ENCODE results near the gene SHB.

SHB gene

GRCh38 chr9:37961351-37961750, 107.7 kb downstream of the SHB start:
- Histone ChIP-seq H3K9ac (ENCODE audit: low read length) (no peak overlapping the region), H3K27me3 (ENCODE audit: control insufficient read depth, insufficient read depth, low read length) (no peaks in the 10 kb centered on the region), H3K4me1 (ENCODE audit: control insufficient read depth, insufficient read depth, low read length) (peaks cover 2% of the 10 kb centered on the region; the same call in 1 of the 2 replicates), H3K36me3 (ENCODE audit: control insufficient read depth, insufficient read depth, low read length) (no peaks in the 10 kb centered on the region), H3K27ac (ENCODE audit: low read depth, low read length) (no peak overlapping the region), H3K9me3 (ENCODE audit: control insufficient read depth, insufficient read depth, low read depth, low read length) (no peaks in the 10 kb centered on the region), H3K4me3 (ENCODE audit: low read depth, low read length) (no peak overlapping the region)

- no peak overlapping the region for H3K4me3 ChIP-seq (ENCODE audit: low read depth, low read length)
- 0 out of 2 replicates have a peak, but pooled peaks cover 4% of the 10 kb centered on the region for H3K36me3 ChIP-seq (ENCODE audit: control insufficient read depth, insufficient read depth, low read length)
- no peaks in the 10 kb centered on the region for H3K27me3 ChIP-seq (ENCODE audit: control insufficient read depth, insufficient read depth, low read length)
- no peak overlapping the region for H3K9ac ChIP-seq (ENCODE audit: low read length)
- H3K27ac ChIP-seq (ENCODE audit: low read depth, low read length) = no peak overlapping the region
- peaks cover 2% of the 10 kb centered on the region; the same call in 1 of the 2 replicates for H3K4me1 ChIP-seq (ENCODE audit: control insufficient read depth, insufficient read depth, low read length)
- no peaks in the 10 kb centered on the region for H3K9me3 ChIP-seq (ENCODE audit: control insufficient read depth, insufficient read depth, low read depth, low read length)
Measured at GRCh38 chr9:37960631-37961030, 108.4 kb downstream of the SHB start.

GRCh38 chr9:37959976-37960375, 109.1 kb downstream of the SHB start:
- H3K9ac ChIP-seq (ENCODE audit: low read length) = no peak overlapping the region
- peaks cover 10% of the 10 kb centered on the region for H3K36me3 ChIP-seq (ENCODE audit: control insufficient read depth, insufficient read depth, low read length)
- H3K4me1 ChIP-seq (ENCODE audit: control insufficient read depth, insufficient read depth, low read length) = peaks cover 2% of the 10 kb centered on the region; the same call in 1 of the 2 replicates
- H3K9me3 ChIP-seq (ENCODE audit: control insufficient read depth, insufficient read depth, low read depth, low read length) = no peaks in the 10 kb centered on the region
- H3K4me3 ChIP-seq (ENCODE audit: low read depth, low read length) = no peak overlapping the region
- H3K27me3 ChIP-seq (ENCODE audit: control insufficient read depth, insufficient read depth, low read length) = no peaks in the 10 kb centered on the region
- H3K27ac ChIP-seq (ENCODE audit: low read depth, low read length) = no peak overlapping the region

- no peak overlapping the region for H3K27ac ChIP-seq (ENCODE audit: low read depth, low read length)
- H3K4me3 ChIP-seq (ENCODE audit: low read depth, low read length) = no peak overlapping the region
- H3K9ac ChIP-seq (ENCODE audit: low read length) = no peak overlapping the region
- no peaks in the 10 kb centered on the region for H3K27me3 ChIP-seq (ENCODE audit: control insufficient read depth, insufficient read depth, low read length)
- H3K36me3 ChIP-seq (ENCODE audit: control insufficient read depth, insufficient read depth, low read length) = peaks cover 26% of the 10 kb centered on the region
- peaks cover 7% of the 10 kb centered on the region; the same call in 1 of the 2 replicates for H3K4me1 ChIP-seq (ENCODE audit: control insufficient read depth, insufficient read depth, low read length)
- no peaks in the 10 kb centered on the region for H3K9me3 ChIP-seq (ENCODE audit: control insufficient read depth, insufficient read depth, low read depth, low read length)
Measured at GRCh38 chr9:37958154-37958553, 110.9 kb downstream of the SHB start.

- Histone ChIP-seq H3K9ac (ENCODE audit: low read length) (no peak overlapping the region), H3K27ac (ENCODE audit: low read depth, low read length) (no peak overlapping the region), H3K9me3 (ENCODE audit: control insufficient read depth, insufficient read depth, low read depth, low read length) (no peaks in the 10 kb centered on the region), H3K27me3 (ENCODE audit: control insufficient read depth, insufficient read depth, low read length) (no peaks in the 10 kb centered on the region), H3K4me3 (ENCODE audit: low read depth, low read length) (no peak overlapping the region), H3K4me1 (ENCODE audit: control insufficient read depth, insufficient read depth, low read length) (peaks cover 7% of the 10 kb centered on the region; the same call in 1 of the 2 replicates), H3K36me3 (ENCODE audit: control insufficient read depth, insufficient read depth, low read length) (peaks cover 28% of the 10 kb centered on the region)
Measured at GRCh38 chr9:37957664-37957953, 111.4 kb downstream of the SHB start.

- H3K4me1 ChIP-seq (ENCODE audit: control insufficient read depth, insufficient read depth, low read length) = peaks cover 7% of the 10 kb centered on the region; the same call in 1 of the 2 replicates
- no peak overlapping the region for H3K27ac ChIP-seq (ENCODE audit: low read depth, low read length)
- H3K9me3 ChIP-seq (ENCODE audit: control insufficient read depth, insufficient read depth, low read depth, low read length) = no peaks in the 10 kb centered on the region
- no peak overlapping the region for H3K4me3 ChIP-seq (ENCODE audit: low read depth, low read length)
- H3K36me3 ChIP-seq (ENCODE audit: control insufficient read depth, insufficient read depth, low read length) = peaks cover 33% of the 10 kb centered on the region
- no peaks in the 10 kb centered on the region for H3K27me3 ChIP-seq (ENCODE audit: control insufficient read depth, insufficient read depth, low read length)
- no peak overlapping the region for H3K9ac ChIP-seq (ENCODE audit: low read length)
Measured at GRCh38 chr9:37956904-37957663, 111.9 kb downstream of the SHB start.

- peaks cover 39% of the 10 kb centered on the region for H3K36me3 ChIP-seq (ENCODE audit: control insufficient read depth, insufficient read depth, low read length)
- no peak overlapping the region for H3K27ac ChIP-seq (ENCODE audit: low read depth, low read length)
Measured at GRCh38 chr9:37956423-37956820, 112.6 kb downstream of the SHB start.

GRCh38 chr9:37955781-37956422, 113.1 kb downstream of the SHB start:
- Histone ChIP-seq H3K9me3 (ENCODE audit: control insufficient read depth, insufficient read depth, low read depth, low read length) (no peaks in the 10 kb centered on the region), H3K27ac (ENCODE audit: low read depth, low read length) (no peak overlapping the region), H3K4me3 (ENCODE audit: low read depth, low read length) (no peak overlapping the region), H3K4me1 (ENCODE audit: control insufficient read depth, insufficient read depth, low read length) (peaks cover 5% of the 10 kb centered on the region; the same call in 1 of the 2 replicates), H3K27me3 (ENCODE audit: control insufficient read depth, insufficient read depth, low read length) (no peaks in the 10 kb centered on the region), H3K36me3 (ENCODE audit: control insufficient read depth, insufficient read depth, low read length) (peaks cover 45% of the 10 kb centered on the region), H3K9ac (ENCODE audit: low read length) (no peak overlapping the region)

More at GRCh38 chr9:37956423-37956820, 112.6 kb downstream of the SHB start:
- peaks cover 7% of the 10 kb centered on the region; the same call in 1 of the 2 replicates for H3K4me1 ChIP-seq (ENCODE audit: control insufficient read depth, insufficient read depth, low read length)
- no peaks in the 10 kb centered on the region for H3K27me3 ChIP-seq (ENCODE audit: control insufficient read depth, insufficient read depth, low read length)
- H3K4me3 ChIP-seq (ENCODE audit: low read depth, low read length) = no peak overlapping the region
- H3K9ac ChIP-seq (ENCODE audit: low read length) = no peak overlapping the region
- H3K9me3 ChIP-seq (ENCODE audit: control insufficient read depth, insufficient read depth, low read depth, low read length) = no peaks in the 10 kb centered on the region

GRCh38 chr9:37954581-37954981, 114.4 kb downstream of the SHB start:
- Histone ChIP-seq H3K9ac (ENCODE audit: low read length) (no peak overlapping the region), H3K27ac (ENCODE audit: low read depth, low read length) (no peak overlapping the region), H3K36me3 (ENCODE audit: control insufficient read depth, insufficient read depth, low read length) (peaks cover 49% of the 10 kb centered on the region), H3K4me1 (ENCODE audit: control insufficient read depth, insufficient read depth, low read length) (peaks cover 5% of the 10 kb centered on the region; the same call in 1 of the 2 replicates), H3K4me3 (ENCODE audit: low read depth, low read length) (no peak overlapping the region), H3K27me3 (ENCODE audit: control insufficient read depth, insufficient read depth, low read length) (no peaks in the 10 kb centered on the region), H3K9me3 (ENCODE audit: control insufficient read depth, insufficient read depth, low read depth, low read length) (no peaks in the 10 kb centered on the region)

- no peak overlapping the region for H3K4me3 ChIP-seq (ENCODE audit: low read depth, low read length)
- H3K27ac ChIP-seq (ENCODE audit: low read depth, low read length) = no peak overlapping the region; the same call in 1 of the 2 replicates
- H3K36me3 ChIP-seq (ENCODE audit: control insufficient read depth, insufficient read depth, low read length) = peaks cover 51% of the 10 kb centered on the region
- H3K4me1 ChIP-seq (ENCODE audit: control insufficient read depth, insufficient read depth, low read length) = peaks cover 5% of the 10 kb centered on the region; the same call in 1 of the 2 replicates
- no peaks in the 10 kb centered on the region for H3K27me3 ChIP-seq (ENCODE audit: control insufficient read depth, insufficient read depth, low read length)
- no peaks in the 10 kb centered on the region for H3K9me3 ChIP-seq (ENCODE audit: control insufficient read depth, insufficient read depth, low read depth, low read length)
- H3K9ac ChIP-seq (ENCODE audit: low read length) = no peak overlapping the region
Measured at GRCh38 chr9:37953775-37954437, 115.1 kb downstream of the SHB start.
